ENCODE measurements around the gene RFNG.
A peak's percentile ranks its signal among the peaks of the same experiment; 100 is the strongest.

Gene RFNG

GRCh38 chr17:82051776-82052637, at the start of gene RFNG, which contains the start of gene GPS1:
TSS of gene RFNG (minus strand) at chr17:82051811. CDS start at chr17:82051766, 45 bp downstream.
TSS of gene GPS1 (plus strand) at chr17:82051898. CDS start at chr17:82051932, 34 bp downstream.
- DNase-seq (ENCODE audit: low read depth in 1 of 2, low spot score in 1 of 2): peak; percentile 64 to 77

GRCh38 chr17:82101301-82101715, 49.7 kb upstream of the RFNG start:
- DNase-seq (ENCODE audit: low read depth in 1 of 2, low spot score in 1 of 2): no peak

DNA sequence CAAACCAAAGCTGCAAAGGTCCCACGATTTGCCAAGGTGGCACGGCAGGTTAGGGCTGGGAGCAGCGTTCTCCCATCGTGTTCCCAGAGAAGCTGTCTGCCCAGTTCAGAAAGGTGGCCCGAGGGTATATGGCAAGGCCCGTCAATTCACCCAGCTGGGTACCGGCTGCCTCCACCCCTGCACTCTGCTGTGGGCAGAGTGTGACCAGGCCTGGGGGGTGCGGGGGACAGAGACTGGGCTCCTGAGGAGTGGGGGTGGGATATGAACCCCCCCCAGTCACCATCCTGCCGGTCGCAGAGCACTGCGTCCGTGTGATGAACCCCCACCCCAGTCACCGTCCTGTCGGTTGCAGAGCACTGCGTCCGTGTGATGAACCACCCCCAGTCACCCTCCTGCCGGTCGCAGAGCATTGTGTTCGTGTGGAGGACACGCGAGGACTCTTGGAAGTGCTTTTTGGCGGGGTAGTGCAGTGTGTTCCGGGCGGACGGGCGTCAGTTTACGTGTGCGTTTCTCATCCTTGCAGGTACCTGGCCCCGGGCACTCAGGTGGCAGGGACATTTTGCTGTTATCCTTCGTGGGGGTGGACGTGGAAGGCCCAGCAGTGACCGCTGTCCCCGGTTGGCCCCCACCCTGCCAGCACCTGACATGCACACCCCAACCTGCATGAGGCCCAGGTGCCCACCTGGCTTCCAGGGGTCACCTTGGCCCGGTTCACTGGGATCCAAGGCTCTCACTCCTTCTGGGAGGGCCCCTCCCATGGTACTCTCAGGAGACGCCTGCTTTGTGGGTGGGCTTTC, 49.1 kb upstream of the RFNG start:
- DNase-seq (ENCODE audit: low read depth in 1 of 2, low spot score in 1 of 2): no peak

- DNase-seq (ENCODE audit: low read depth in 1 of 2, low spot score in 1 of 2): no peak
Observed at GRCh38 chr17:82098939-82099763, 47.5 kb upstream of the RFNG start.

GRCh38 chr17:82098169-82098938, 46.7 kb upstream of the RFNG start, which contains the start of gene FASN:
TSS of gene FASN (minus strand) at chr17:82098236. CDS start at chr17:82096445, 1,791 bp downstream.
- DNase-seq (ENCODE audit: low read depth in 1 of 2, low spot score in 1 of 2): peak; percentile 77 to 91

- no peak for DNase-seq (ENCODE audit: low read depth in 1 of 2, low spot score in 1 of 2)
Observed at GRCh38 chr17:82097919-82098168, 46.2 kb upstream of the RFNG start.

DNA sequence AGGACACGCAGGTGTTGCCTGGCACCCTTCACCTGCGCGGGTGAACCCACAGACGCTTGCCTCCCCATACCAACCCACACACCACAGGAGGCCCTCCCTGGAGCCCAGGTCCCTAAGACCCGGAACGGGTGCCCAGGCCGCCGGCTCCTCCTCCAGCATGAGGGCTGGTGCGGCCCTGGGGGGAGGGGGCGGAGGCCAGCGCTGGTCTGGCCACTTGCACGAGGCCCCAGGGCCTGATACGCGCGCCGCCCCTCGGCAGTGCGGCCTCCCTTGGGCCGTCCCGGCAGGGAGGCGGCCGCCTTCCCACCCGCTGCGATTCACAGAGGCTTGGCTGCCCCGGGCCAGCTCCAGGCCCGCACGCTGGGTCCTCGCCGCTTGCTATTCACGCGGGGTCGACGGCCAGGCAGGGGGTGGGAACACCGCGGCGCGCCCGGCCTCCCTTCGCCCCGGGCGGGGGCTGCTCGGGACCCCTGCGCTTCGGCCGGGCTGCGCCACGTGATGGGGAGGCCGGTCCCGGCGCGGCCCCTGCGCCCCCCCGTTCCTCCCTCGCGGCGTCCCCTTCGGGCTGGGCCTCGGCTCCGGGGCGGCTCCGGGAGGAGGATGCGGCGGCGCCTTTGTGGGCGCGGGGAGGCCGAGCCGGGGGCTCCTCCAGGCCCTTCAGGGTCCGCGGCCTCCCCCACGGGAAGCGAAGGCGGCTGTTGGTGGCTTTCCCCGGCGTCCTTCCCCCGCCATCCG, 45.7 kb upstream of the RFNG start:
- no peak for DNase-seq (ENCODE audit: low read depth in 1 of 2, low spot score in 1 of 2)

GRCh38 chr17:82096709-82097183, 45.1 kb upstream of the RFNG start:
- no peak for DNase-seq (ENCODE audit: low read depth in 1 of 2, low spot score in 1 of 2)

DNA sequence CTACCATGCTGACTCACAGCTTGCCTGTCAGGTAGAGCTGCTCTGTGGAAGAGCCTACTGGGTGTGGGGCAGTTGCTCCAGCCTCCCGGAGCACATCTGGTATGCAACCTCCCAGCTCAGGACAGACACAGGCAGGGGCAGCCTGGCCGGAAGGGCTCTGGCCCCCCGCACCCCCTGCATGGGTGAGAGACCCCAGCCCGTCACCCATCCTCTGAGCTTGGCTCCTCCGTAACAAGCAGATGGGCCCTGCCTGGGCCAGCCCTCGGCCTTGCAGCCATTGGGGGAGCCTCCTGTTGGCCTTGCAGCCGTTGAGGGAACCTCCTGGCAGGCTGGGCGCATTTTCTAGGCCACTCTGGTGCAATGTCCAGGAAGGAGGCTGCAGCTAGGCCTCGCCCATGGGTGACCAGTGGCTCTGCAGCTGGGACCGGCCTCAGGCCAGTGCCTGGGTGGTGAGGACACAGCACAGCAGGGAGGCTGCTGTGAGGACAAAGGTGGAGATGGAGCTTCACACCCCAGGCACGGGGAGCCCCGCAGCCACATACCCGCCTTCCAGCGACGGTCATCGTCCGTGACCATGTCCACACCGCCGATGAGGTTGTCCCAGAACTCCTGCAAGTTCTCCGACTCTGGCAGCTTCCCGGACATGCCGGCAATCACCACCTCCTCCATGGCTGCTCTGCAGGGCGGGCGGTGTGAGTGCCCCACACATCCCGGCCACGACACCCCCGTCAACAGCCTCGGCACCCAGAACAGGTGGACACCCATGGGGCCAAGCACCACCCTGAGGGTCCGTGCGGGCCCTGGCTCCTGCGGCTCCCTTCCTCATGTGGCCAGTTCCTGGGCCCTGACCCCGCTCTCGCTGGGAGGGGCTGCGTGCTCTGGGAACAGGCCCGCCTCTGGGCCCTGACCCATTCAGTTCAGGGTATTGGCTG, 44.4 kb upstream of the RFNG start:
- no peak for DNase-seq (ENCODE audit: low read depth in 1 of 2, low spot score in 1 of 2)

DNA sequence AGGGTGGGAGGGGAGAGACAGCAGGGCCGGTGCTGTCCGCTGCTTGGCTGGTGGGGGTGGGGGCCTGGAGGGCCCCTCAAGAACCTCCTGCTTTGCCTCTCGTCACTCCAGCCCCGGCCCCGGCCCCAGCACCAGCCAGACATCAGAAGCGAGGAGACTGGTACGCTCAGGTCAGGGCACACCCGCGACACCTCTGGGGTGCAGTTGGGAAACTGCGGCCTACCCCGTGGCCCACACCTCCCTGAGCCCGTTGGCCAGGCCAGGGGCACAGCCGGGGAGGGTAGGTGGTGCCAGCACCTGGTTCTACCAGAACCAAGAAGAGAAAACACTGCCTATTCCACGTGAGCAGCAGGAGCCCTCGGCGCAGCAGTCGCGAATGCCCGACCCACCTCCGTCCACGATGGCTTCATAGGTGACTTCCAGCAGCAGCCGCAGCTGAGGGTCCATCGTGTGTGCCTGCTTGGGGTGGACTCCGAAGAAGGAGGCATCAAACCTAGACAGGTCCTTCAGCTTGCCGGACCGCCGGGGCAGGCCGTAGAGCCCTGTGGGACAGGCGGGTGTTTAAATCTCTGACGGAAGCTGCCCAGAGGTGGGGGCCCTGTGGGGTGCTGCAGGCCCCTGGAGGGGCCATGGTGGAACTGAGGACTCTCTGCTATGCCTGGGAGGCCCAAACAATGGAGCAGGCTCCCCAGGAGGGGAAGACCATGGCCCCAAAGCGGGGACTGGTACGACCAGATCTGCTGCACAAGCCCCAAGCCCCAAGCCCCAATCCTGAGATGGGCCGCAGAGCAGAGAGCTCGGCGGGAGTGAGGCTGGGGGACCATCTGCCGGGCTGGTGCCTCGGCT, 43.5 kb upstream of the RFNG start:
- no peak for DNase-seq (ENCODE audit: low read depth in 1 of 2, low spot score in 1 of 2)

- DNase-seq (ENCODE audit: low read depth in 1 of 2, low spot score in 1 of 2): no peak
Observed at GRCh38 chr17:82092995-82093751, 41.6 kb upstream of the RFNG start.

GRCh38 chr17:82092628-82092994, 41.0 kb upstream of the RFNG start:
- no peak for DNase-seq (ENCODE audit: low read depth in 1 of 2, low spot score in 1 of 2)

- DNase-seq (ENCODE audit: low read depth in 1 of 2, low spot score in 1 of 2): no peak
Observed at GRCh38 chr17:82092094-82092586, 40.5 kb upstream of the RFNG start.

DNA sequence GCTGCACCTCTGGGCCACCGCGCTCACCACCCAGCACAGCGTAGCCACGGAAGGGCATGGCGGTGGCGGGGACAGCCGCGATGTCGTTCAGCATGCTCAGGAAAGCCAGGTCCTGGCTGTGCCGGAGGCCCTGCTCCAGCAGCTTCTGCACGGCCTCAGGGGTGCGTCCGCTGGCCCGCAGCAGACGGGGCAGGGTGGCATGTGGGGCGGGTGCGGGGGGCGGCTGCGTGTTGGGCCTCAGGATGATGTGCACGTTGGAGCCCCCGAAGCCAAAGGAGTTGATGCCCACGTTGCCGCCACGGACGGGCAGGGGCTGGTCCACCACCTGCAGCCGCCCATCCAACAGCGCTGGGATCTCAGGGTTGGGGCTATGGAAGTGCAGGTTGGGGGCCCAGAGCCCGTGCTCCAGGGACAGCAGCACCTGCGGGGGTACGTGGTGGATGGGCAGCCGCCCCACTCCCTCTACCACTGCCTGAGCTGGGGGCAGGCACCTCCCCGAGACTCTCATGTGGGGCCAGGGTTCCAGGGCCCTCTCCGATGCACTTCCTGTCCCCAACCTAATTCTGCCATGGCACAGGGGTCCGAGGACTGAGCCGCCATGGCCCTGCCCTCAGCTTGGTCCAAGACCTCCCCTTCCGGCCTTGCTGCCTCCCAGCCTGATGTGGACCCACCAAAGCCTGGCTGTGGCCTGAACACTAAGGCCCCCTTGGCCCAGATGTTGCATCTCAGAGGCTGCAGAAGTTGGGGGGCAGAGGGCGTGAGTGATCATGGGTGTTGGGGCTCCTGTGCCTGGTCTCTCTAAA, 39.9 kb upstream of the RFNG start:
- no peak for DNase-seq (ENCODE audit: low read depth in 1 of 2, low spot score in 1 of 2)

- DNase-seq (ENCODE audit: low read depth in 1 of 2, low spot score in 1 of 2): no peak
Observed at GRCh38 chr17:82090549-82091263, 39.1 kb upstream of the RFNG start.
